Small intestine (tissue), 7 donors: ENCODE data around the gene RAET1G. TPM values are rescaled to one million over a fixed set of nuclear protein-coding genes. Genes with fewer than 3 reads are reported as not detected.
"Not testable (repeated sequence)": the region's sequence is repeated elsewhere in the genome, so short reads cannot be mapped to it uniquely, and the experiment has no call there.

Experiments
- DNase-seq, 2 donors: peaks; one replicate each; pipeline versions ENCODE4 v3.0.0 to v3.0.0-alpha.2; 2013
- FAIRE-seq: peaks from 2 replicates; lab custom pipeline; 2012; peaks lifted over from hg19 to GRCh38; lab: Jason Lieb, UNC
- H3K27ac ChIP-seq, 3 donors: one replicate each; pipeline ENCODE4 v1.5.1; 2013; ENCODE audit warnings: low read length in 2 of 3, mild to moderate bottlenecking in 2 of 3, control low read depth in 1 of 3, inconsistent platforms in 1 of 3, low read depth in 1 of 3, moderate library complexity in 1 of 3
- H3K27me3 ChIP-seq, 3 donors: one replicate each; pipeline ENCODE4 v1.6.1; 2013; ENCODE audit warnings: low read length in 3 of 3, inconsistent platforms in 1 of 3; ENCODE audit not compliant: control insufficient read depth in 3 of 3, insufficient read depth in 3 of 3
- H3K36me3 ChIP-seq, 3 donors: one replicate each; pipeline ENCODE4 v1.6.1; 2013; ENCODE audit warnings: low read length in 3 of 3, inconsistent platforms in 1 of 3, low read depth in 1 of 3, mild to moderate bottlenecking in 1 of 3, moderate library complexity in 1 of 3; ENCODE audit not compliant: control insufficient read depth in 3 of 3, insufficient read depth in 2 of 3
- H3K4me1 ChIP-seq, 3 donors: one replicate each; pipeline ENCODE4 v1.6.1; 2013; ENCODE audit warnings: low read length in 2 of 3, inconsistent platforms in 1 of 3, low read depth in 1 of 3, mild to moderate bottlenecking in 1 of 3, moderate library complexity in 1 of 3; ENCODE audit not compliant: control insufficient read depth in 3 of 3, insufficient read depth in 2 of 3
- H3K4me3 ChIP-seq, 3 donors: one replicate each; pipeline ENCODE4 v1.5.1; 2013; ENCODE audit warnings: low read length in 3 of 3, control low read depth in 1 of 3, inconsistent platforms in 1 of 3, low read depth in 1 of 3, mild to moderate bottlenecking in 1 of 3, moderate library complexity in 1 of 3
- H3K9me3 ChIP-seq, 2 donors: one replicate each; pipeline ENCODE4 v1.6.1; 2013; ENCODE audit warnings: low read depth in 1 of 2, low read length in 1 of 2; ENCODE audit not compliant: control insufficient read depth in 2 of 2, insufficient read depth in 1 of 2
- WGBS, 3 donors: extraction: QIAGEN DNeasy Blood & Tissue Kit; methylation state at CpG; one replicate each; pipeline ENCODE4 v1.1.7; 2013; 5-methylcytosine and 5-hydroxymethylcytosine counted together
- polyA plus RNA-seq, 4 donors: library from polyadenylated mRNA; stranded (reverse) in 3 of 4; unstranded in 1 of 4; fragments of 200-250 nt in 3 of 4; fragments of 120-200 nt in 1 of 4; gene quantifications; one replicate each; pipeline versions ENCODE4 v1.2.1 to v1.2.3, GENCODE V29; 2013
- donor health status: healthy with polysubstance abuse.
- donor health status: control.
- donor health status: control.
- donor health status: Bipolar disorder and iron deficiency.
- donor health status: healthy.

Gene RAET1G
- polyA plus RNA-seq, 4 donors, result 0.15 to 0.27 TPM; not detected in 2

DNA sequence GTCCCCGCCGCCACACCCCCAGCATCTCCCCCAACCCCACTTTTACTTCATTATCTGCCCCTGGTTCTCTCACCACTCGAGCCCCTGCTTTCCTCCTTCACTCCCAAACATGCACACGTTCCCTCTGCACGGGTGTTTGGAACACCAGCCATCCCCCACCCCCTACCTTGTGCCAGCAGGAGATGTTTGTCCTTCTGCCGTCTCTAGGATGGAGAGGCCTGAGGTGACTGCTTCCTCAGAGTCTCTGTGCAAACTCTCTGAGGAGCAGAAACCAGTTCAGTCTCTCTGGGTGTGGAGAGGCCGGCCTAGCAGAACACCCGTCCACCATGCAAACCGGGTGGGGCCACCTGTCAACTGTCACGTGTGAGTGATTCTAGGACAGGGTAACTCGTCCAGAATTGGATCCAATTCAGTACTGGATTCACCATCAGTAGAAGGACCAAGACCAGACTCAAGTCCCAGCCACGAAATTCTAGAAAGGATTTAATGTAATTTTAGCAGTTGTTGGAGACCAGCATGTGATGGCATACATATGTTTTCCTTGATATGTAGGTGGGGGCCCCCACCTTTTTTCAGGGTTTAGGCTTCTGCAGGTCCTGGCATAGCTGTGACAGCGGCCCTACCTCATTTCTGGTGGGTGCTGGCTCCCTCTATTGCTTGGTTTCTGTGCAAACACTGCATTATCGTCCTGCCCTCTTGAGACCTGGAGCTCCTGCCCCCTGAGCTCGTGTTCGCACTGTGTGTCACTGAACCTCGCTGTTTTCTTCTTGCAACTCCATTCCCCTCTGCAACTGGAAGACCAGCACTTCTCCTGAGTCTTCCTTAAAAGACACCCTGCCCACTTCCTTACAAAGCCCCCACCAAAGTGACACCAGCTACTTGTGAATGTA is 24.8 kb downstream of the RAET1G start, which contains the start of gene RAET1E:
RAET1E (minus strand) TSS at position 259 of the 890 bp plus-strand sequence. CDS start 7,212 bp downstream, outside the sequence.
- no peaks in the 10 kb centered on the region for H3K9me3 ChIP-seq
- WGBS, 3 donors, result 69 to 75% (median 71%) methylated on average over 15 to 17 of the region's 17 CpGs
- peaks cover 3 to 9% (median 6%) of the 10 kb centered on the region in 3 donors for H3K4me1 ChIP-seq
- no peak for FAIRE-seq
- no peaks in the 10 kb centered on the region for H3K27me3 ChIP-seq
- peak within 1 kb of the TSS; percentile 52 to 85 (median 54) for H3K27ac ChIP-seq
- H3K4me3 ChIP-seq, result peak within 1 kb of the TSS in 1 of 3 donors; percentile 26
- DNase-seq, result no peak
- no peaks in the 10 kb centered on the region for H3K36me3 ChIP-seq

GRCh38 chr6:149897015-149897697 is 25.8 kb downstream of the RAET1G start:
- Histone ChIP-seq H3K4me1 (peaks cover 3 to 9% (median 6%) of the 10 kb centered on the region in 3 donors), H3K9me3 (no peaks in the 10 kb centered on the region), H3K36me3 (no peaks in the 10 kb centered on the region), H3K27ac (peak overlapping the region; percentile 52 to 85 (median 54)), H3K4me3 (peak overlapping the region in 1 of 3 donors; percentile 26), H3K27me3 (no peaks in the 10 kb centered on the region)
- DNase-seq, result peak; percentile 53 to 87
- 11 to 35% (median 29%) methylated on average over 13 of the region's 13 CpGs for WGBS, 3 donors
- FAIRE-seq, result no peak

DNA sequence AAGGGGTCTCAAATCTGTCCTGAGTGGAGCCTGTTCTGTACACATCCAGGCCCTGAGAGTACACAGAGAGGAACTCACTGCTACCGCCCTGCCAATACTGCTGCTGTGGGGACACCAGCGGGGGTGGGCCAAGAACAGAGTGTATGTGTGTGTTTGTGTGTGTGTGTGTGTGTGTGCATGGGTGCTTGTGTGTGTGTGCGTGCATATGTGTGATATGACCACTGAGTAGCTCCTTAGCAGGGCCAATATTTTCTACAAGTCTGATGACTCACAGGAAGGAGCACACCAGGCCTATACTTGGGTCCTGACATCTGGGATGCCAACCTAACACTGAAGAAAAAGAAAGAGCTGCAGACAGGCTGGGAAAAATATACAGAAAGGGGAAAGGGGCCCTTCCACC is 26.4 kb downstream of the RAET1G start:
- FAIRE-seq (no peak), DNase-seq (no peak)
- Histone ChIP-seq H3K4me3 (no peak overlapping the region), H3K27me3 (no peaks in the 10 kb centered on the region), H3K4me1 (peaks cover 3 to 9% (median 6%) of the 10 kb centered on the region in 3 donors), H3K36me3 (no peaks in the 10 kb centered on the region), H3K27ac (peak overlapping the region in 1 of 3 donors; percentile 52), H3K9me3 (no peaks in the 10 kb centered on the region)
- 85 to 90% (median 89%) methylated on average over 3 of the region's 3 CpGs for WGBS, 3 donors

- WGBS, 3 donors, result 49 to 81% (median 64%) methylated on average over 5 of the region's 5 CpGs
- H3K27me3 ChIP-seq, result no peaks in the 10 kb centered on the region
- H3K4me3 ChIP-seq, result no peak overlapping the region
- H3K36me3 ChIP-seq, result no peaks in the 10 kb centered on the region
- FAIRE-seq (no peak), DNase-seq (no peak)
- H3K9me3 ChIP-seq, result no peaks in the 10 kb centered on the region
- peak overlapping the region in 1 of 3 donors; percentile 52 for H3K27ac ChIP-seq
- H3K4me1 ChIP-seq, result peaks cover 3 to 9% (median 6%) of the 10 kb centered on the region in 3 donors
These were observed 27.1 kb downstream of the RAET1G start for GRCh38 chr6:149895833-149896271.

DNA sequence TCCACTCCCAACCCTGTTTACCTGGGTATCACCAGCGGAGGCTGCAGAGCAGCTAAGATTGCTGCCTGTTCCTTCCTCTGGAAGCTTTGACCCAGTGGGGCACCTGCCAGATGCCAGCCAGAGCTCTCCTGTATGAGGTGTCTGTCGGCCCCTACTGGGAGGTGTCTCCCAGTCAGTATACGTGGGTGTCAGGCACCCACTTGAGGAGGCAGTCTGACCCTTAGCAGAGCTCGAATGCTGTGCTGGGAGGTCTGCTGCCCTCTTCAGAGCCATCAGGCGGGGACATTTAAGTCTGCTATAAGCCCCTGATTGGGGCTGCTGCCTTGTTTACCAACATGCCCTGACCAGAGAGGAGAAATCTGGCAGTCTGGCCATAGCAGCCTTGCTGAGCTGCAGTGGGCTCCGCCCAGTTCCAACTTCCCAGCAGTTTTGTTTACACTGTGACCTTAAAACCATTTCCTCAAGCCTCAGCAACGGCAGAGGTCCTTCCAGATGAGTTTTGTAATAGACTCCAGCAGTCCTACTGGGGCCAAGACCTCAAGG is 27.8 kb downstream of the RAET1G start:
- 12 to 32% (median 31%) methylated on average over 7 of the region's 7 CpGs for WGBS, 3 donors
- FAIRE-seq, result no peak
- peaks cover 3 to 9% (median 6%) of the 10 kb centered on the region in 3 donors for H3K4me1 ChIP-seq
- no peaks in the 10 kb centered on the region for H3K27me3 ChIP-seq
- no peak overlapping the region for H3K4me3 ChIP-seq
- H3K36me3 ChIP-seq, result no peaks in the 10 kb centered on the region
- H3K27ac ChIP-seq, result peak overlapping the region in 1 of 3 donors; percentile 63
- no peaks in the 10 kb centered on the region for H3K9me3 ChIP-seq
- peak; percentile 46 to 71 for DNase-seq

DNA sequence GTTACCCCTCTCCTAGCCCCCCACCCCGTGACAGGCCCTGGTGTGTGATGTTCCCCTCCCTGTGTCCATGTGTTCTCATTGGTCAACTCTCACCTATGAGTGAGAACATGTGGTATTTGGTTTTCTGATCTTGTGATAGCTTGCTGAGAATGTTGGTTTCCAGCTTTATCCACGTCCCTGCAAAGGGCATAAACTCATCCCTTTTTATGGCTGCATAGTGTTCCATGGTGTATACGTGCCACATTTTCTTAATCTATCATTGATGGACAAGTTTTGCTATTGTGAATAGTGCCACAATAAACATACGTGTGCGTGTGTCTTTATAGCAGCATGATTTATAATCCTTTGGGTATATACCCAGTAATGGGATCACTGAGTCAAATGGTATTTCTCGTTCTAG is 31.1 kb downstream of the RAET1G start:
- H3K4me3 ChIP-seq, DNase-seq, H3K36me3 ChIP-seq, H3K27ac ChIP-seq, H3K27me3 ChIP-seq, FAIRE-seq, H3K9me3 ChIP-seq: not testable (repeated sequence)
- H3K4me1 ChIP-seq, result peaks cover 0 to 31% (median 6%) of the 10 kb centered on the region in 3 donors
- WGBS, 3 donors, result 78 to 91% (median 81%) methylated on average over 6 of the region's 6 CpGs

DNA sequence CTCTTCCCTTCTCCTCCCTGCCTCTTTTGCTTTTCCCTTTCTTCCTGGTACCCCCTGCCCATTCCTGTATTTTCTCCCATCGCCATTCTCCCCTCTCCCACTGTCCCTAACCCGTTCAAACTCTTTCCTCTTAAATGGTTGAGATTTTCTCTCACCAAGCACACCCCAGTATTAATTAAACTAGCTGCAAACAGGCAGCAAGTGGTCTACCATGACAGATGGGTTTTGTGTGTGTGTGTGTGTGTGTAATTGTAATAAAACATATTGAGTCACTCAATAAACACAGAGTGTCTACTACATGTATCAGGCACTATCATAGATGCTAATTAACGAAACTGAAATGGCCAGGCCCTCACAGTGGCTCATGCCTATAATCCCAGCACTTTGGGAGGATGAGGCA is 31.7 kb downstream of the RAET1G start:
- H3K4me1 ChIP-seq, result peaks cover 0 to 31% (median 6%) of the 10 kb centered on the region in 3 donors
- WGBS, 3 donors, result 76 to 82% (median 78%) methylated on average over 3 of the region's 3 CpGs
- no peak overlapping the region for H3K27ac ChIP-seq
- no peak overlapping the region for H3K4me3 ChIP-seq
- H3K9me3 ChIP-seq, result no peaks in the 10 kb centered on the region
- H3K27me3 ChIP-seq, result no peaks in the 10 kb centered on the region
- H3K36me3 ChIP-seq, result no peaks in the 10 kb centered on the region
- no peak for FAIRE-seq
- DNase-seq, result no peak

- Histone ChIP-seq H3K9me3 (no peaks in the 10 kb centered on the region), H3K27ac (no peak overlapping the region), H3K4me1 (peaks cover 0 to 29% (median 4%) of the 10 kb centered on the region in 3 donors), H3K4me3 (no peak overlapping the region), H3K27me3 (no peaks in the 10 kb centered on the region), H3K36me3 (no peaks in the 10 kb centered on the region)
- FAIRE-seq (no peak), DNase-seq (no peak)
- 65 to 77% (median 73%) methylated on average over 6 of the region's 6 CpGs for WGBS, 3 donors
These were observed 32.3 kb downstream of the RAET1G start for GRCh38 chr6:149890629-149891045.
